ENCODE results near the gene CDHR2.

Gene CDHR2

DNA sequence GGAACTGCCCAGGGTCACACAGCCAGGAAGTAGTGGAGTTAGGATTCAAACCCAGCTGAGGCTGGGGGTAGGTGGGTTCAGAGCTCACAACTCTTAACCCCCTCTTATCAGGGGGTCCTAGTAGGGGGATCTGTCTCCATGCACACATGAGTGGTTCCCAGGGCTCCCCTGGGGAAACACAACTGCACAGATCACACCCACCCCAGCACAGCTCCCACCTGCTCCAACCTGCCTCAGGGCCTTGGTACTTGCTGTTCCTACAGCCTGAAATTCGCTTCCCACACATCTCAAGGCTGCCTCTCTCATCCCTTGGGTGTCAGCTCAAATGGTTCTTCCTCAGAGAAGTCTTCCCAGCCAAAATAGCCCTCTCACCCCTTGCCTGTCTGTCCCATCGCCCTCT lies 76.4 kb downstream of the CDHR2 start:
- no CpG with 5 or more reads among the region's 2 CpGs for WGBS (ENCODE audit: extremely low coverage, insufficient coverage, low lambda C conversion rate)
- Histone ChIP-seq H3K27ac (ENCODE audit: low read depth, low read length) (no peak overlapping the region), H3K9ac (ENCODE audit: low read length) (no peak overlapping the region), H3K4ac (ENCODE audit: low read depth, low read length) (no peak overlapping the region), H3K4me2 (ENCODE audit: low read length) (no peak overlapping the region), H2BK15ac (replicated peaks; ENCODE audit: low read depth) (no peak overlapping the region), H2AK5ac (ENCODE audit: low read length) (no peak overlapping the region), H3K18ac (ENCODE audit: low read length) (no peak overlapping the region), H3K79me1 (ENCODE audit: low read length) (no peaks in the 10 kb centered on the region), H3K36me3 (ENCODE audit: control insufficient read depth, insufficient read depth, low read length) (no peaks in the 10 kb centered on the region), H3K4me3 (ENCODE audit: low read length) (no peak overlapping the region), H2BK5ac (ENCODE audit: low read length) (no peak overlapping the region), H4K5ac (ENCODE audit: low read length) (no peak overlapping the region), H2BK120ac (ENCODE audit: low read depth, low read length) (no peak overlapping the region), H4K8ac (ENCODE audit: low read depth, low read length) (no peak overlapping the region), H3K79me2 (ENCODE audit: control insufficient read depth, insufficient read depth, low read length) (no peaks in the 10 kb centered on the region), H3K23ac (ENCODE audit: low read length) (no peak overlapping the region), H3K56ac (ENCODE audit: low read length) (no peak overlapping the region), H3K27me3 (ENCODE audit: insufficient read depth, low read length, poor library complexity) (peaks cover 2% of the 10 kb centered on the region), H3K4me1 (ENCODE audit: control insufficient read depth, low read depth, low read length) (no peaks in the 10 kb centered on the region)
- DNase-seq, result no peak

DNA sequence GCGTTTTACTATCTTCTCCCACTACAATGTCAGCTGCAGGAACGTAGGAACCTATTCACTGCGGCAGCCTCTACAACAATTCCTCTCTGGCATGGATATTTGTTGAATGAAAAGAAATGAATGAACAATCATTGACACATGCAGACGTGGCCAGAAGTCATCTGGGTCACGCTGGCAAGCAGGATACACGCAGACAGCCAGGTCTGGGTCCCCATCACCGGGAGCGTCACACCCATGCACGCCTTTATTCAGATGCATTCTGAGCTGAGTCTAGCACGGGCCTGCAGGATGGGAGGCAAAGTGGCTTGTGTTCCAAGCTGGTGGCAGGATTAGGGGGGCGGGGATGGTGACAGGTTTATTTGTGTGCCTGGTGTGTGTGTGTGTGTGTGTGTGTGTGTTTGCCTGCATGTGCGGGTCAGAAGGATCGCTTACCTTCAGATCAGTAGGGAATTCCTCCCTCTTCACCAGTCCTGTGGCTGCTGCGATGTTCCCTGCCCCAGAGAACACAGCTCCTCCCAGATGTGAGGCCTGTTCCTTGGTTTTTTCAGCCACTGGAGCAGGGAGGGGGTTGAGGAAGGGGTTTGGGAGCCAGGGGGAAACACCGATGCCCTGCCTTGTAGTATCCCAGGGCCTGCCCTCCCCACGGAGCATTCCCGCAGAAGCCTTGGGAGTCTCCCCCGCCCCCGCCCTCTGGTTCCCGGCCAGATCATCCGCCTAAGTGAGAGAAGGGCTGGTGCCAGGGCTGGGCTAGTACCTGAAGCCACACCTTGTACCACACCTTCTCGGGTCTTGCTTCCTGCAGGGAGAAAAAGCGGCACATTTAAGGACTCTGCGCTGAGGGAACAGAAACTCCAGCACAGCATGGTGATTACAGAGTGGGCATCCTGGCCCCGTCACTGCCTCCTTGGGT lies 77.1 kb downstream of the CDHR2 start:
- Histone ChIP-seq H3K23ac (ENCODE audit: low read length) (no peak overlapping the region), H4K5ac (ENCODE audit: low read length) (no peak overlapping the region), H3K4me3 (ENCODE audit: low read length) (no peak overlapping the region), H3K79me2 (ENCODE audit: control insufficient read depth, insufficient read depth, low read length) (no peaks in the 10 kb centered on the region), H3K27ac (ENCODE audit: low read depth, low read length) (no peak overlapping the region), H2BK5ac (ENCODE audit: low read length) (no peak overlapping the region), H3K9ac (ENCODE audit: low read length) (no peak overlapping the region), H2BK120ac (ENCODE audit: low read depth, low read length) (no peak overlapping the region), H2AK5ac (ENCODE audit: low read length) (no peak overlapping the region), H3K36me3 (ENCODE audit: control insufficient read depth, insufficient read depth, low read length) (no peaks in the 10 kb centered on the region), H3K18ac (ENCODE audit: low read length) (no peak overlapping the region), H3K79me1 (ENCODE audit: low read length) (no peaks in the 10 kb centered on the region), H4K8ac (ENCODE audit: low read depth, low read length) (no peak overlapping the region), H3K56ac (ENCODE audit: low read length) (no peak overlapping the region), H2BK15ac (replicated peaks; ENCODE audit: low read depth) (no peak overlapping the region), H3K27me3 (ENCODE audit: insufficient read depth, low read length, poor library complexity) (peaks cover 5% of the 10 kb centered on the region), H3K4me2 (ENCODE audit: low read length) (no peak overlapping the region), H3K4ac (ENCODE audit: low read depth, low read length) (no peak overlapping the region), H3K4me1 (ENCODE audit: control insufficient read depth, low read depth, low read length) (peaks cover 3% of the 10 kb centered on the region)
- no CpG with 5 or more reads among the region's 25 CpGs for WGBS (ENCODE audit: extremely low coverage, insufficient coverage, low lambda C conversion rate)
- no peak for DNase-seq

DNA sequence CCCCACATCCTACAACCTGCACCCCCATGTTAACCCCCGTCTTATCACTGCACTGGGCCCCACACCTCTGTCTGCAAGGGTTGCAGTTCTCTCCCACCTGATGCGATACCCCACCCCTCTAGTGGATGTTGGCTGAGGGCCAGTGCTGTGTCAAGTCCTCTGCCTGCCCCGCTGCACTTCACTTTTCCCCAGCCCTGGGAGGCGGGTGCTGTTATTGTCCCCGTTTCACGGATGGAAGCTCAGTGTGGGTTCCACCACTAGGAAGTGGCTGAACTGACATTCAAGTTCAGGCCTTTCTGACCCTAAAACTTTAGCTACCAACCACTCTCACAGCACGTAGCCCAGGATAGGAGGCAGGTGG lies 77.7 kb downstream of the CDHR2 start:
- H4K8ac ChIP-seq (ENCODE audit: low read depth, low read length), result no peak overlapping the region
- no peak overlapping the region for H3K4me3 ChIP-seq (ENCODE audit: low read length)
- H4K5ac ChIP-seq (ENCODE audit: low read length), result no peak overlapping the region
- H3K36me3 ChIP-seq (ENCODE audit: control insufficient read depth, insufficient read depth, low read length), result no peaks in the 10 kb centered on the region
- H2BK120ac ChIP-seq (ENCODE audit: low read depth, low read length), result no peak overlapping the region
- no CpG with 5 or more reads among the region's 7 CpGs for WGBS (ENCODE audit: extremely low coverage, insufficient coverage, low lambda C conversion rate)
- H3K27me3 ChIP-seq (ENCODE audit: insufficient read depth, low read length, poor library complexity), result peaks cover 8% of the 10 kb centered on the region
- H3K23ac ChIP-seq (ENCODE audit: low read length), result no peak overlapping the region
- H3K4me2 ChIP-seq (ENCODE audit: low read length), result no peak overlapping the region
- peaks cover 3% of the 10 kb centered on the region for H3K4me1 ChIP-seq (ENCODE audit: control insufficient read depth, low read depth, low read length)
- no peak for DNase-seq
- no peak overlapping the region for H3K27ac ChIP-seq (ENCODE audit: low read depth, low read length)
- no peak overlapping the region for H3K9ac ChIP-seq (ENCODE audit: low read length)
- no peaks in the 10 kb centered on the region for H3K79me2 ChIP-seq (ENCODE audit: control insufficient read depth, insufficient read depth, low read length)
- no peak overlapping the region for H3K56ac ChIP-seq (ENCODE audit: low read length)
- H2BK15ac ChIP-seq (replicated peaks; ENCODE audit: low read depth), result no peak overlapping the region
- H3K18ac ChIP-seq (ENCODE audit: low read length), result no peak overlapping the region
- H3K4ac ChIP-seq (ENCODE audit: low read depth, low read length), result no peak overlapping the region
- H2BK5ac ChIP-seq (ENCODE audit: low read length), result no peak overlapping the region
- no peak overlapping the region for H2AK5ac ChIP-seq (ENCODE audit: low read length)
- no peaks in the 10 kb centered on the region for H3K79me1 ChIP-seq (ENCODE audit: low read length)

DNA sequence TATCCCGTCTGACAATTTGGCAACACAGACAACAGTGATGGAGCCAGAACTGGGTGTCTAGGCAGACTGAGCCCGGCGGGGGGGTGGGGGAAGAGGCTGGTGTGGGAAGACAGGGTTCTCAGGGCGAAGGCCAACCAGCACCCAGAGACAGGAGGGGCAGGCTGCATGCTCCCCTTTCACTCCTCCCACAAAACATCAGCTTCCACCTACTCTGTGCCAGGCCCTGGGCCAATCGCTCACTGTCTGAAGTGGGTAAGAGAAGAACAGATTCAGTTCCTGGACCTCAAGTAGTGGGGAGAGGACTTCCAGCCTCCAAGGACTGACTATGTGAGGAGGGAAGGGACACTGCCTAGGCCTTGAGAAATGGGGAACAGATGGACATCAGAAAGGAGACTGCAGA lies 78.4 kb downstream of the CDHR2 start:
- no peaks in the 10 kb centered on the region for H3K79me2 ChIP-seq (ENCODE audit: control insufficient read depth, insufficient read depth, low read length)
- no peaks in the 10 kb centered on the region for H3K36me3 ChIP-seq (ENCODE audit: control insufficient read depth, insufficient read depth, low read length)
- no peak overlapping the region for H3K18ac ChIP-seq (ENCODE audit: low read length)
- H3K4me1 ChIP-seq (ENCODE audit: control insufficient read depth, low read depth, low read length), result peaks cover 3% of the 10 kb centered on the region
- no peak for DNase-seq
- no peak overlapping the region for H3K4me3 ChIP-seq (ENCODE audit: low read length)
- peaks cover 8% of the 10 kb centered on the region for H3K27me3 ChIP-seq (ENCODE audit: insufficient read depth, low read length, poor library complexity)
- no peak overlapping the region for H3K9ac ChIP-seq (ENCODE audit: low read length)
- H4K8ac ChIP-seq (ENCODE audit: low read depth, low read length), result no peak overlapping the region
- no peak overlapping the region for H3K4ac ChIP-seq (ENCODE audit: low read depth, low read length)
- no peak overlapping the region for H3K23ac ChIP-seq (ENCODE audit: low read length)
- no peak overlapping the region for H3K4me2 ChIP-seq (ENCODE audit: low read length)
- H2AK5ac ChIP-seq (ENCODE audit: low read length), result no peak overlapping the region
- no peak overlapping the region for H2BK5ac ChIP-seq (ENCODE audit: low read length)
- H2BK120ac ChIP-seq (ENCODE audit: low read depth, low read length), result no peak overlapping the region
- H4K5ac ChIP-seq (ENCODE audit: low read length), result no peak overlapping the region
- no peak overlapping the region for H3K27ac ChIP-seq (ENCODE audit: low read depth, low read length)
- no peaks in the 10 kb centered on the region for H3K79me1 ChIP-seq (ENCODE audit: low read length)
- H3K56ac ChIP-seq (ENCODE audit: low read length), result no peak overlapping the region
- WGBS (ENCODE audit: extremely low coverage, insufficient coverage, low lambda C conversion rate), result no CpG with 5 or more reads among the region's 5 CpGs
- no peak overlapping the region for H2BK15ac ChIP-seq (replicated peaks; ENCODE audit: low read depth)

DNA sequence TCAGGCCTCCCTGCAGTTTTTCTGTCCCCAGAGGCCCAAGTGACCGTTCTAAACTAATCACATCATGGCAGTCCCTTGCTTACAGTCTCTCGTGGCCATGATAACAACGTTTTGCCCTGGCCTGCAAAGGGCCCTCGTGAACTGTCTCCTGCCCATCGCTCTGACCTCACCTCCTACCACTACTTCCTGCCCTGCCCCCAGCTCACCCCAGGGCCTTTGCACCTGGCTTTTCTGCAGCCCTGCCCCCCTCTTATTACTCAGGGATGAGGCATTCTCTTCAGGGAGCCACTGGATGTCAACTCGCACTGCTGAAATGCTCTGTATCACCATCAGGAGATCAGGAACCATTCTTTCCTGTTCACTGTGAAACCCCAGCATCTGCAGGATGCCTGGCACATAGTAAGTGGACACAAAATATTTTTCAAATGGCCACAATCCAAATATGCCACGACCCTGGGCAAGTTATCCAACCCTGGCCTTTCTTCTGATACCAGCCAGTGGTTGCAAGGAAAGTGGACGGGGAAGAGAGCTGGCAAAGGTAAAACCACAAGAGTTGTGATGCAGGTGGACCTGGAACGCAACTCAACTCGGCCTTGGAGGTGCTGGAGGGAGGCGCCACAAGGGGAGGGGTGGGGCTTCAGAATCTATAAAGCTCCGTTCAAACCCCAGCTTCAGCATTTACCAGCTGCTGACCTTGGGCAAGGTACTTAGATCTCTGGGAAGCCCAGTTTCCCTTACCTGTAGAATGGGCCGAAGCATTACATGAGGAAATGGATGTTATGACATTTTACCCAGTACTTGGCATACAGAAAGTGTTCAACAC lies 79.5 kb downstream of the CDHR2 start:
- WGBS (ENCODE audit: extremely low coverage, insufficient coverage, low lambda C conversion rate), result no CpG with 5 or more reads among the region's 13 CpGs
- Histone ChIP-seq H3K27ac (ENCODE audit: low read depth, low read length) (no peak overlapping the region), H3K4me3 (ENCODE audit: low read length) (no peak overlapping the region)

More for the DNA sequence above, 79.5 kb downstream of the CDHR2 start:
- H4K5ac ChIP-seq (ENCODE audit: low read length), result no peak overlapping the region
- no peak overlapping the region for H3K18ac ChIP-seq (ENCODE audit: low read length)
- H3K4ac ChIP-seq (ENCODE audit: low read depth, low read length), result no peak overlapping the region
- no peak overlapping the region for H3K56ac ChIP-seq (ENCODE audit: low read length)
- no peaks in the 10 kb centered on the region for H3K79me1 ChIP-seq (ENCODE audit: low read length)
- no peak overlapping the region for H3K4me2 ChIP-seq (ENCODE audit: low read length)
- no peak overlapping the region for H2BK5ac ChIP-seq (ENCODE audit: low read length)
- peaks cover 3% of the 10 kb centered on the region for H3K4me1 ChIP-seq (ENCODE audit: control insufficient read depth, low read depth, low read length)
- H3K9ac ChIP-seq (ENCODE audit: low read length), result no peak overlapping the region
- DNase-seq, result no peak
- no peak overlapping the region for H2BK120ac ChIP-seq (ENCODE audit: low read depth, low read length)
- no peaks in the 10 kb centered on the region for H3K79me2 ChIP-seq (ENCODE audit: control insufficient read depth, insufficient read depth, low read length)
- H4K8ac ChIP-seq (ENCODE audit: low read depth, low read length), result no peak overlapping the region
- H3K27me3 ChIP-seq (ENCODE audit: insufficient read depth, low read length, poor library complexity), result peaks cover 8% of the 10 kb centered on the region
- H2AK5ac ChIP-seq (ENCODE audit: low read length), result no peak overlapping the region
- H3K23ac ChIP-seq (ENCODE audit: low read length), result no peak overlapping the region
- no peak overlapping the region for H2BK15ac ChIP-seq (replicated peaks; ENCODE audit: low read depth)
- no peaks in the 10 kb centered on the region for H3K36me3 ChIP-seq (ENCODE audit: control insufficient read depth, insufficient read depth, low read length)

Measured in mesendoderm (in vitro differentiated cells).